Measurements from ENCODE around the gene CLDN14. TPM values are rescaled to one million over a fixed set of nuclear protein-coding genes. Genes with fewer than 3 reads are reported as not detected.

Gene CLDN14
- total and polyA plus RNA-seq, 2 experiments from 2014 or later = not detected

DNA sequence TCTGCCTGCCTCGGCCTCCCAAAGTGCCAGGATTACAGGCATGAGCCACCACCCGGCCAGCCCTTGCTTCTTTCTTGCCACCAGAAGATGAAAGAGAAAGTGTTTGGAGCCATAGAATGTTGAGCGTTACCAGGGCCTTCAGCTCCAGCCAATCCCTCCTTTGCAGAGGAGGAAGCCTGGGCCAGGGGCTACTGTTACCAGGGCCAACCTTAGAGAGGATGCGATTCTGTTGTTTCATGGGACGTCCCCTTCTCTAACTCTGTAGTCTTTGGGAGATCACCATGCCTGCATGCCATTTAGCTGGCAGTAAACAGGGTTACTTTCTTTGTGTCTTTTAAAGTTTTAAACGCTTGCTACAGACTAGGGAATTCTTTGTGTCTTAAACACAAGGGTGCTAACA lies 45.8 kb downstream of the CLDN14 start:
- Mint-ChIP-seq H3K27ac (no peak overlapping the region), H3K36me3 (ENCODE audit: low read depth) (no peaks in the 10 kb centered on the region), H3K9me3 (no peaks in the 10 kb centered on the region; the same call in 2 of the 3 replicates), H3K27me3 (ENCODE audit: insufficient read depth, low read depth, poor library complexity) (peaks cover 8% of the 10 kb centered on the region), H3K4me3 (no peak overlapping the region), H3K4me1 (peaks cover 10% of the 10 kb centered on the region; the same call in 2 of the 3 replicates)
- H3K9me2 ChIP-seq (ENCODE audit: insufficient read depth) = no peaks in the 10 kb centered on the region
- no peak overlapping the region for H3K27ac ChIP-seq (ENCODE audit: low read depth)
- H3K4me3 ChIP-seq = no peak overlapping the region
- TF ChIP-seq, protein P1, sequence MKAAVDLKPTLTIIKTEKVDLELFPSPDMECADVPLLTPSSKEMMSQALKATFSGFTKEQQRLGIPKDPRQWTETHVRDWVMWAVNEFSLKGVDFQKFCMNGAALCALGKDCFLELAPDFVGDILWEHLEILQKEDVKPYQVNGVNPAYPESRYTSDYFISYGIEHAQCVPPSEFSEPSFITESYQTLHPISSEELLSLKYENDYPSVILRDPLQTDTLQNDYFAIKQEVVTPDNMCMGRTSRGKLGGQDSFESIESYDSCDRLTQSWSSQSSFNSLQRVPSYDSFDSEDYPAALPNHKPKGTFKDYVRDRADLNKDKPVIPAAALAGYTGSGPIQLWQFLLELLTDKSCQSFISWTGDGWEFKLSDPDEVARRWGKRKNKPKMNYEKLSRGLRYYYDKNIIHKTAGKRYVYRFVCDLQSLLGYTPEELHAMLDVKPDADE (IDR thresholded peaks at IDR 0.05) = no peak
- TF ChIP-seq, protein P2, sequence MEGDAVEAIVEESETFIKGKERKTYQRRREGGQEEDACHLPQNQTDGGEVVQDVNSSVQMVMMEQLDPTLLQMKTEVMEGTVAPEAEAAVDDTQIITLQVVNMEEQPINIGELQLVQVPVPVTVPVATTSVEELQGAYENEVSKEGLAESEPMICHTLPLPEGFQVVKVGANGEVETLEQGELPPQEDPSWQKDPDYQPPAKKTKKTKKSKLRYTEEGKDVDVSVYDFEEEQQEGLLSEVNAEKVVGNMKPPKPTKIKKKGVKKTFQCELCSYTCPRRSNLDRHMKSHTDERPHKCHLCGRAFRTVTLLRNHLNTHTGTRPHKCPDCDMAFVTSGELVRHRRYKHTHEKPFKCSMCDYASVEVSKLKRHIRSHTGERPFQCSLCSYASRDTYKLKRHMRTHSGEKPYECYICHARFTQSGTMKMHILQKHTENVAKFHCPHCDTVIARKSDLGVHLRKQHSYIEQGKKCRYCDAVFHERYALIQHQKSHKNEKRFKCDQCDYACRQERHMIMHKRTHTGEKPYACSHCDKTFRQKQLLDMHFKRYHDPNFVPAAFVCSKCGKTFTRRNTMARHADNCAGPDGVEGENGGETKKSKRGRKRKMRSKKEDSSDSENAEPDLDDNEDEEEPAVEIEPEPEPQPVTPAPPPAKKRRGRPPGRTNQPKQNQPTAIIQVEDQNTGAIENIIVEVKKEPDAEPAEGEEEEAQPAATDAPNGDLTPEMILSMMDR (conservative IDR thresholded peaks at IDR 0.05; ENCODE audit: low read depth in 2 of 2) = no peak
- TF ChIP-seq ZNF331 (CRISPR knock-in tag; IDR thresholded peaks at IDR 0.05; ENCODE audit: low read depth) (no peak), ZNF114 (CRISPR knock-in tag; IDR thresholded peaks at IDR 0.05) (no peak), JUNB (IDR thresholded peaks at IDR 0.05; ENCODE audit: unreplicated experiment) (no peak), POLR2AphosphoS5 (IDR thresholded peaks at IDR 0.05; ENCODE audit: low read depth) (no peak), NANOG (IDR thresholded peaks at IDR 0.05; ENCODE audit: borderline replicate concordance) (no peak), EZH2 (IDR thresholded peaks at IDR 0.05; ENCODE audit: low read depth, unreplicated experiment) (no peak), ZNF462 (CRISPR knock-in tag; IDR thresholded peaks at IDR 0.05) (no peak), STAT1 (IDR thresholded peaks at IDR 0.05; ENCODE audit: unreplicated experiment) (no peak)
- TF ChIP-seq, protein P3, sequence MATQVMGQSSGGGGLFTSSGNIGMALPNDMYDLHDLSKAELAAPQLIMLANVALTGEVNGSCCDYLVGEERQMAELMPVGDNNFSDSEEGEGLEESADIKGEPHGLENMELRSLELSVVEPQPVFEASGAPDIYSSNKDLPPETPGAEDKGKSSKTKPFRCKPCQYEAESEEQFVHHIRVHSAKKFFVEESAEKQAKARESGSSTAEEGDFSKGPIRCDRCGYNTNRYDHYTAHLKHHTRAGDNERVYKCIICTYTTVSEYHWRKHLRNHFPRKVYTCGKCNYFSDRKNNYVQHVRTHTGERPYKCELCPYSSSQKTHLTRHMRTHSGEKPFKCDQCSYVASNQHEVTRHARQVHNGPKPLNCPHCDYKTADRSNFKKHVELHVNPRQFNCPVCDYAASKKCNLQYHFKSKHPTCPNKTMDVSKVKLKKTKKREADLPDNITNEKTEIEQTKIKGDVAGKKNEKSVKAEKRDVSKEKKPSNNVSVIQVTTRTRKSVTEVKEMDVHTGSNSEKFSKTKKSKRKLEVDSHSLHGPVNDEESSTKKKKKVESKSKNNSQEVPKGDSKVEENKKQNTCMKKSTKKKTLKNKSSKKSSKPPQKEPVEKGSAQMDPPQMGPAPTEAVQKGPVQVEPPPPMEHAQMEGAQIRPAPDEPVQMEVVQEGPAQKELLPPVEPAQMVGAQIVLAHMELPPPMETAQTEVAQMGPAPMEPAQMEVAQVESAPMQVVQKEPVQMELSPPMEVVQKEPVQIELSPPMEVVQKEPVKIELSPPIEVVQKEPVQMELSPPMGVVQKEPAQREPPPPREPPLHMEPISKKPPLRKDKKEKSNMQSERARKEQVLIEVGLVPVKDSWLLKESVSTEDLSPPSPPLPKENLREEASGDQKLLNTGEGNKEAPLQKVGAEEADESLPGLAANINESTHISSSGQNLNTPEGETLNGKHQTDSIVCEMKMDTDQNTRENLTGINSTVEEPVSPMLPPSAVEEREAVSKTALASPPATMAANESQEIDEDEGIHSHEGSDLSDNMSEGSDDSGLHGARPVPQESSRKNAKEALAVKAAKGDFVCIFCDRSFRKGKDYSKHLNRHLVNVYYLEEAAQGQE (IDR thresholded peaks at IDR 0.05; ENCODE audit: unreplicated experiment) = no peak
- H3K27me3 ChIP-seq (ENCODE audit: insufficient read depth) = no peaks in the 10 kb centered on the region
- DNase-seq (ENCODE audit: low spot score) (peak; percentile 12), ATAC-seq (peak; percentile 19; the same call in 1 of the 3 replicates)
- 0 out of 2 replicates have a peak, but pooled peaks cover 4% of the 10 kb centered on the region for H3F3A ChIP-seq (replicated peaks; ENCODE audit: low read depth)
- peak overlapping the region; percentile 52; the same call in 1 of the 2 replicates for H2AFZ ChIP-seq
- H3K4me1 ChIP-seq (ENCODE audit: insufficient read depth) = peaks cover 4% of the 10 kb centered on the region; the same call in 1 of the 2 replicates
- no peak overlapping the region for H3K4me2 ChIP-seq
- H4K20me1 ChIP-seq (replicated peaks; ENCODE audit: insufficient read depth) = no peaks in the 10 kb centered on the region
- H3K79me2 ChIP-seq (replicated peaks; ENCODE audit: insufficient read depth) = no peaks in the 10 kb centered on the region
- no peaks in the 10 kb centered on the region for H3K36me3 ChIP-seq (ENCODE audit: insufficient read depth)
